ENCODE data around the gene TRIM36. TPM values are rescaled to one million over a fixed set of nuclear protein-coding genes. Genes with fewer than 3 reads are reported as not detected.

The TRIM36 gene
- total RNA-seq, 1 donor from 2014 or later: 3.9 TPM

DNA sequence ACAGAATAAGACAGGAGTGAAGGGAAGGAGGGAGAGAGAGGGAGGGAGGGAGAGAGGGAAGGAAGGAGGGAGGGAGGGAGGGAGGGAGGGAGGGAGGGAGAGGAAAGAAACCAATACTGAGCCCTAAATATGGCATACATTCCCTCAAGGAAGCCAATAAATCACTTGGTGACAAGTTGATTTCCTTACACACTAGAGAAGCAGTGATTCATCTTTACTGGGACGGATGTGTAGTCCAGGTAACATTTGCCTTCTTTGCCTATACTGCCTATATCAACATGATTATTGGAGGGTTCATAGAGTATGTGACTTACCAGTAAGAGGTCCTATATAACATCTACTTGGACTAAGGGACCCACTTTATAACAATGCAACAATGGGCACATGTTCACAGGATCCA, 83.2 kb downstream of the TRIM36 start:
- no peak overlapping the region for H3K4me3 ChIP-seq (ENCODE audit: low read depth, low read length)
- DNase-seq (ENCODE audit: low read depth): no peak
- TF ChIP-seq, protein P1, sequence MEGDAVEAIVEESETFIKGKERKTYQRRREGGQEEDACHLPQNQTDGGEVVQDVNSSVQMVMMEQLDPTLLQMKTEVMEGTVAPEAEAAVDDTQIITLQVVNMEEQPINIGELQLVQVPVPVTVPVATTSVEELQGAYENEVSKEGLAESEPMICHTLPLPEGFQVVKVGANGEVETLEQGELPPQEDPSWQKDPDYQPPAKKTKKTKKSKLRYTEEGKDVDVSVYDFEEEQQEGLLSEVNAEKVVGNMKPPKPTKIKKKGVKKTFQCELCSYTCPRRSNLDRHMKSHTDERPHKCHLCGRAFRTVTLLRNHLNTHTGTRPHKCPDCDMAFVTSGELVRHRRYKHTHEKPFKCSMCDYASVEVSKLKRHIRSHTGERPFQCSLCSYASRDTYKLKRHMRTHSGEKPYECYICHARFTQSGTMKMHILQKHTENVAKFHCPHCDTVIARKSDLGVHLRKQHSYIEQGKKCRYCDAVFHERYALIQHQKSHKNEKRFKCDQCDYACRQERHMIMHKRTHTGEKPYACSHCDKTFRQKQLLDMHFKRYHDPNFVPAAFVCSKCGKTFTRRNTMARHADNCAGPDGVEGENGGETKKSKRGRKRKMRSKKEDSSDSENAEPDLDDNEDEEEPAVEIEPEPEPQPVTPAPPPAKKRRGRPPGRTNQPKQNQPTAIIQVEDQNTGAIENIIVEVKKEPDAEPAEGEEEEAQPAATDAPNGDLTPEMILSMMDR (conservative IDR thresholded peaks at IDR 0.05; ENCODE audit: low read depth, low read length): no peak

DNA sequence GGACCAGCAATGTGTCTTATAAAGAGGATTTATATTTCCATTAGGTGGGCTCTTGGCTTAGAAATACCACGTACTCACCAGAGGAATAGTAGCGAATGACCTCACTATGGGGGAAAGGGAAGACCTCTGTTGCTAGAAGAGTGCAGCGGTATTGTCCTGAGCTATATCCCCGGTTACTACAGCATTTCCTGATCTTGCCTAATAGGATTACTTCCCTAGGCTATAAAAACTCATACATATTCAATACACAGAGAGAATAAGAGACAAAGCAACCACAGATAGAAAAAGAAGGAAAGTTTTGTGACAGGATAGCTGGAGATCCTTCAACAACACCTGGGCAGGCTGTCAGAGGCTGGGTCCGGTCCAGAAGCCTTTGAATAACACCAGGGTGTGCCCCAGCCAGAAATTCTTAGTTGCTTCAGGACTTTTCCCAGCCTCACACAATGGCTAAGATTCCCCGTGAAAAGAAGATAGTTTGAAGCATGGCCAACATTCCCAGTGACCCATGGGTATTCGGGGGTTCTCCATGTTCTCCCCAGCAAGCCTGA, 85.4 kb downstream of the TRIM36 start:
- DNase-seq (ENCODE audit: low read depth): no peak
- TF ChIP-seq, protein P1 (conservative IDR thresholded peaks at IDR 0.05; ENCODE audit: low read depth, low read length): no peak
- no peak overlapping the region for H3K4me3 ChIP-seq (ENCODE audit: low read depth, low read length)

DNA sequence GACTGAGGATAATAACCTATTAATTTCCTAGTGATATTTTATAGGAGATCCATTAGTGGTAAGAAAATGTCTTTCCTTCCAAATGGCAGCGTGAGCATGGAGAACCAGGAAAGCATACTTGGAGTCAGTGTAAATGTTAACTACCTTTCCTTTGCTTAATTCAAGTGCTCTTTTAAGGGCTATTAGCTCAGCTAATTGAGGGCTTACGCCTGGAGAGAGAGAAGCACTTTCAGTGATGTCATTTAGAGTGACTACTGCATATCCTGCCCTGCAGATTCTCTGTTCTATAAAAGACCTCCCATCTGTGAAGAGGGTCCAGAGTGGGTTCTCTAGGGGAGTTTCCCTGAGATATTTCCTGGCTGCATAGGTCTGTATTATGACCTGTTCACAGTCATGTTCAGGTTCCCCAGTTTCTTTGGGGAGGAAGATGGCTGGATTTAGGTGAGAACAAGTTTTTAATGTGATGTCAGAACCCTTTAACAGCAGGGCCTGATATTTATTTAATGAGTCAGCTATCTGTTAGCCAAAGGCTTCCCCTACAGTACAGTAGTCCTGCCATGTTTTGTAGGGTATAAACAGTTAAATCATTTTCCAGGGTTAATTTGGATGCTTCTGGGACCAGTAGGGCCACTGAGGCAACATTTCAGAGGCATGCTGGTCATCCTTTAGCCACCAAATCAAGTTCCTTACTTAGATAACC, 89.6 kb downstream of the TRIM36 start:
- no peak for DNase-seq (ENCODE audit: low read depth)
- H3K4me3 ChIP-seq (ENCODE audit: low read depth, low read length): no peak overlapping the region
- TF ChIP-seq, protein P1 (conservative IDR thresholded peaks at IDR 0.05; ENCODE audit: low read depth, low read length): no peak

Other genes with a start within 250 kb of the TRIM36 start
- gene PGGT1B, start 93.0 kb upstream of the TRIM36 start, total RNA-seq: 4.6 and 5.4 TPM in 2 replicates
- 10.0 and 11.7 TPM in 2 replicates for gene CCDC112, start 126.7 kb upstream of the TRIM36 start, total RNA-seq

Data from epithelial cell of proximal tubule (primary cell).